Measurements from ENCODE around the gene SNRPD3. TPM values are rescaled to one million over a fixed set of nuclear protein-coding genes. Genes with fewer than 3 reads are reported as not detected.

SNRPD3 gene
- total RNA-seq, 1 experiment from 2014 or later = 270 TPM

DNA sequence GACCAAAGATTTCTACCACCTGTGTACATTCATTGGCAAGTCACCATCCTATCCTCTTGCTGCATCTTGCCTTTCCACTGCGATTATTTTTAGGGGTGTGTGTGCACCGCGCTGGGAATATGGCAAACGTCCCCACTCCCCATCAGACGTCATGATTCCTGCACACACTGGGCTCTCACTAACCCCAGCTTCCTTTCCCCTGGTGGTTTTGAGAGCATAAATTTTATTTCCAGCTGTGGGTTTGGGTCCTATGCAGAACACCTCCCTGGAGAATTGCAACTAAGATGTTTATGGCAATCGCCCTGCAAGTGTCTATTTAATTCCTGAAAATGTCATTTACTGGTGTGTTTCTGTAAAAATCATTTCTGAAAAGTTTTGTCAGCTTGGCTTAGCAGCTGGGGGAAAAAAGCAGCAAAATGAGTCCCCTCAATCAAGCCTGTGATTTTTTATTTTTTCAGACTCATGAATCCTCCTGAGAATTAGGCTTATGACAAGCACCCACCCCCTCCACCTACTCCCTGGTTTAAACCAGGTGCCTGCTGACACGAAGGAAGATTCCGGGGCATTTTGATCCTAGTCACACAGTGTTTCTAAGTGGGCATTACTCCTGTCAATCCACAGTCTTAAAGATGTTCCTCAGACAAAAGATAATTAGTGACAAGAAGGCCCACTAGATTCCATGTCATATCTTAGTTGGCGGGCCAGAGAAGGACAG, 36.9 kb upstream of the SNRPD3 start:
- Histone ChIP-seq H3K36me3 (ENCODE audit: low read depth, low read length) (no peaks in the 10 kb centered on the region), H3F3A (ENCODE audit: low read length, unreplicated experiment) (no peaks in the 10 kb centered on the region), H3K27me3 (ENCODE audit: low read length) (no peaks in the 10 kb centered on the region), H2AFZ (ENCODE audit: low read length) (no peak overlapping the region), H3K4me1 (ENCODE audit: insufficient read depth, low read length) (no peaks in the 10 kb centered on the region), H3K79me2 (ENCODE audit: low read length) (no peaks in the 10 kb centered on the region), H3K27ac (ENCODE audit: low read length) (no peak overlapping the region), H3K4me3 (ENCODE audit: low read length) (no peak overlapping the region), H4K20me1 (ENCODE audit: low read length) (no peaks in the 10 kb centered on the region), H3K9ac (ENCODE audit: low read length) (no peak overlapping the region), H3K4me2 (ENCODE audit: low read length) (no peak overlapping the region), H3K9me2 (replicated peaks; ENCODE audit: low read length) (no peaks in the 10 kb centered on the region), H3K9me3 (ENCODE audit: low read length) (no peaks in the 10 kb centered on the region)
- POLR2A ChIA-PET (ENCODE audit: unreplicated experiment) = no interaction called here
- BruUV-seq (replicated peaks) = no TSS peak
- CTCF ChIA-PET = no interaction called here
- DNase-seq (no peak), ATAC-seq (no peak)
- TF ChIP-seq EZH2 (IDR thresholded peaks at IDR 0.05; ENCODE audit: low read length, unreplicated experiment) (no peak), EZH2phosphoT487 (IDR thresholded peaks at IDR 0.05; ENCODE audit: borderline replicate concordance, low read length) (no peak)
- TF ChIP-seq, protein P1, sequence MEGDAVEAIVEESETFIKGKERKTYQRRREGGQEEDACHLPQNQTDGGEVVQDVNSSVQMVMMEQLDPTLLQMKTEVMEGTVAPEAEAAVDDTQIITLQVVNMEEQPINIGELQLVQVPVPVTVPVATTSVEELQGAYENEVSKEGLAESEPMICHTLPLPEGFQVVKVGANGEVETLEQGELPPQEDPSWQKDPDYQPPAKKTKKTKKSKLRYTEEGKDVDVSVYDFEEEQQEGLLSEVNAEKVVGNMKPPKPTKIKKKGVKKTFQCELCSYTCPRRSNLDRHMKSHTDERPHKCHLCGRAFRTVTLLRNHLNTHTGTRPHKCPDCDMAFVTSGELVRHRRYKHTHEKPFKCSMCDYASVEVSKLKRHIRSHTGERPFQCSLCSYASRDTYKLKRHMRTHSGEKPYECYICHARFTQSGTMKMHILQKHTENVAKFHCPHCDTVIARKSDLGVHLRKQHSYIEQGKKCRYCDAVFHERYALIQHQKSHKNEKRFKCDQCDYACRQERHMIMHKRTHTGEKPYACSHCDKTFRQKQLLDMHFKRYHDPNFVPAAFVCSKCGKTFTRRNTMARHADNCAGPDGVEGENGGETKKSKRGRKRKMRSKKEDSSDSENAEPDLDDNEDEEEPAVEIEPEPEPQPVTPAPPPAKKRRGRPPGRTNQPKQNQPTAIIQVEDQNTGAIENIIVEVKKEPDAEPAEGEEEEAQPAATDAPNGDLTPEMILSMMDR (conservative IDR thresholded peaks at IDR 0.05; ENCODE audit: low read depth, low read length) = no peak
- intact Hi-C loops (cut with micrococcal nuclease) = no loop called here

DNA sequence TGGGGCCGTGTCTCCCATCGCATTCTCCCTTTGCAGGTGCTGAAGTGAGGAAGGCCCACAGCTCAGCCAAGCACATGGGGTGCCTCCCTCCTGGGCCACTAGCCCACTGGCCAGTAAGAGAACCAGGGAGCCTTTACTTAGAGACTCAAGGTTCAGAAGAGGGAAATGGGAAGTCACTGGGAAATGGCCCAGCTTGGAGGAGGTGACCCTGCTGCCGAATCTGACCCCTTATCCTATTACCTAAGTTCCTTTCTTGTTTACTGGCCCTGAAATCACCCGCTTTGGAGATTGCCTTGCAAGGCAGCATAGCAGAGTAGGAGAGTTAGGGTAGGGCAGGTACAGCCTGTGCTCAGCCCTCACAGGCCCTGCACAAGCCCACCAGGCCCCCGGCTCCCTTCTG, 36.3 kb upstream of the SNRPD3 start:
- CTCF ChIA-PET = no interaction called here

More for the DNA sequence above, 36.3 kb upstream of the SNRPD3 start:
- H2AFZ ChIP-seq (ENCODE audit: low read length) = no peak overlapping the region
- no peaks in the 10 kb centered on the region for H3K9me2 ChIP-seq (replicated peaks; ENCODE audit: low read length)
- H3K79me2 ChIP-seq (ENCODE audit: low read length) = no peaks in the 10 kb centered on the region
- no TSS peak for BruUV-seq (replicated peaks)
- H3K9me3 ChIP-seq (ENCODE audit: low read length) = no peaks in the 10 kb centered on the region
- ATAC-seq = no peak
- no peaks in the 10 kb centered on the region for H3F3A ChIP-seq (ENCODE audit: low read length, unreplicated experiment)
- DNase-seq = no peak
- intact Hi-C loops (cut with micrococcal nuclease) = no loop called here
- no peaks in the 10 kb centered on the region for H4K20me1 ChIP-seq (ENCODE audit: low read length)
- no peak overlapping the region for H3K4me3 ChIP-seq (ENCODE audit: low read length)
- no peaks in the 10 kb centered on the region for H3K27me3 ChIP-seq (ENCODE audit: low read length)
- POLR2A ChIA-PET (ENCODE audit: unreplicated experiment) = no interaction called here
- no peak overlapping the region for H3K27ac ChIP-seq (ENCODE audit: low read length)
- H3K4me1 ChIP-seq (ENCODE audit: insufficient read depth, low read length) = no peaks in the 10 kb centered on the region
- H3K9ac ChIP-seq (ENCODE audit: low read length) = no peak overlapping the region
- H3K36me3 ChIP-seq (ENCODE audit: low read depth, low read length) = no peaks in the 10 kb centered on the region
- no peak for TF ChIP-seq EZH2phosphoT487 (IDR thresholded peaks at IDR 0.05; ENCODE audit: borderline replicate concordance, low read length)
- no peak for TF ChIP-seq EZH2 (IDR thresholded peaks at IDR 0.05; ENCODE audit: low read length, unreplicated experiment)
- TF ChIP-seq, protein P1 (conservative IDR thresholded peaks at IDR 0.05; ENCODE audit: low read depth, low read length) = no peak
- no peak overlapping the region for H3K4me2 ChIP-seq (ENCODE audit: low read length)

Measured in PC-3 (cell line).